SIG-M5 treated with dmso at 0.1 percent for 504 hours (cell line): ENCODE results near the gene TMEM175.
"Not testable (repeated sequence)": the region's sequence is repeated elsewhere in the genome, so short reads cannot be mapped to it uniquely, and the experiment has no call there.

Experiments
- DNase-seq: peaks from one replicate; lab custom pipeline; 2025; ENCODE audit not compliant: unreplicated experiment; lab: John Stamatoyannopoulos, UW

The TMEM175 gene

GRCh38 chr4:970046-970745 is 37.9 kb downstream of the TMEM175 start:
- DNase-seq: no peak

GRCh38 chr4:970854-971520 is 38.7 kb downstream of the TMEM175 start:
- no peak for DNase-seq

- DNase-seq: no peak
Observed at GRCh38 chr4:971666-972500, 39.6 kb downstream of the TMEM175 start.

GRCh38 chr4:972651-973424 is 40.6 kb downstream of the TMEM175 start:
- no peak for DNase-seq

- DNase-seq: peak; percentile 54
Observed at GRCh38 chr4:973431-974397, 41.5 kb downstream of the TMEM175 start, which contains the start of gene DGKQ. Gene DGKQ (minus strand): TSS chr4:973569. CDS start chr4:973482, 87 bp downstream.

GRCh38 chr4:974668-975067 is 42.4 kb downstream of the TMEM175 start:
- no peak for DNase-seq

GRCh38 chr4:976016-976415 is 43.8 kb downstream of the TMEM175 start:
- DNase-seq: not testable (repeated sequence)

GRCh38 chr4:978957-979701 is 46.9 kb downstream of the TMEM175 start:
- DNase-seq: peak; percentile 94

GRCh38 chr4:982291-982690 is 50.0 kb downstream of the TMEM175 start:
- no peak for DNase-seq

GRCh38 chr4:982814-983213 is 50.6 kb downstream of the TMEM175 start:
- no peak for DNase-seq

- DNase-seq: no peak
Observed at GRCh38 chr4:984336-985054, 52.2 kb downstream of the TMEM175 start.

GRCh38 chr4:985123-985830 is 53.0 kb downstream of the TMEM175 start:
- peak; percentile 52 for DNase-seq

- DNase-seq: no peak
Observed at GRCh38 chr4:986428-986878, 54.2 kb downstream of the TMEM175 start.

- DNase-seq: peak; percentile 50
Observed at GRCh38 chr4:986879-987623, 54.8 kb downstream of the TMEM175 start, which contains the start of gene IDUA. Gene IDUA (plus strand): TSS chr4:987044. CDS start chr4:987085, 41 bp downstream.

GRCh38 chr4:987624-988513 is 55.6 kb downstream of the TMEM175 start:
- DNase-seq: no peak
